PFSK-1 (cell line): Measurements from ENCODE around the gene FYN.

Experiments used
- FOXP2 ChIP-seq: optimal IDR thresholded peaks from 2 replicates; pipeline ENCODE3; 2011; ENCODE audit warnings: borderline replicate concordance, control low read depth, inconsistent platforms; ENCODE audit not compliant: insufficient read depth; ENCODE audit errors: extremely low read length, extremely low read depth
- POLR2AphosphoS5 ChIP-seq: IDR thresholded peaks from 2 replicates; pipeline ENCODE4 v1.6.1; 2012; ENCODE audit warnings: low read depth, mild to moderate bottlenecking, control low read depth, low read length, moderate library complexity
- REST ChIP-seq, 2 experiments: IDR thresholded peaks; 2 replicates each; pipeline versions ENCODE4 v1.6.1 to v1.8.0; 2011 to 2012; ENCODE audit warnings: low read depth in 2 of 2, low read length in 2 of 2, control low read depth in 1 of 2, inconsistent platforms in 1 of 2, mild to moderate bottlenecking in 1 of 2, moderate library complexity in 1 of 2; ENCODE audit not compliant: insufficient read depth in 1 of 2
- SIN3A ChIP-seq: IDR thresholded peaks from 2 replicates; pipeline ENCODE4 v1.6.1; 2012; ENCODE audit warnings: mild to moderate bottlenecking, low read length, moderate library complexity, borderline replicate concordance; ENCODE audit not compliant: insufficient read depth
- TAF1 ChIP-seq: IDR thresholded peaks from 2 replicates; pipeline ENCODE4 v1.6.1; 2012; ENCODE audit warnings: low read length, control low read depth, borderline replicate concordance; ENCODE audit not compliant: insufficient read depth

- TF ChIP-seq REST (IDR thresholded peaks at IDR 0.05; ENCODE audit: insufficient read depth in 1 of 2, low read depth in 2 of 2, low read length in 2 of 2) (no peak), POLR2AphosphoS5 (no peak), SIN3A (no peak), TAF1 (no peak), FOXP2 (no peak)
These were observed 69.9 kb downstream of the FYN start for GRCh38 chr6:111803371-111803770.
